ENCODE data around the gene RANBP1. TPM values are rescaled to one million over a fixed set of nuclear protein-coding genes. Genes with fewer than 3 reads are reported as not detected.

The RANBP1 gene
- total and polyA plus RNA-seq, 2 of the 13 experiments (the other 11 are each of a cell fraction or from before 2014, with no cell fraction given) = 181 to 492 TPM

DNA sequence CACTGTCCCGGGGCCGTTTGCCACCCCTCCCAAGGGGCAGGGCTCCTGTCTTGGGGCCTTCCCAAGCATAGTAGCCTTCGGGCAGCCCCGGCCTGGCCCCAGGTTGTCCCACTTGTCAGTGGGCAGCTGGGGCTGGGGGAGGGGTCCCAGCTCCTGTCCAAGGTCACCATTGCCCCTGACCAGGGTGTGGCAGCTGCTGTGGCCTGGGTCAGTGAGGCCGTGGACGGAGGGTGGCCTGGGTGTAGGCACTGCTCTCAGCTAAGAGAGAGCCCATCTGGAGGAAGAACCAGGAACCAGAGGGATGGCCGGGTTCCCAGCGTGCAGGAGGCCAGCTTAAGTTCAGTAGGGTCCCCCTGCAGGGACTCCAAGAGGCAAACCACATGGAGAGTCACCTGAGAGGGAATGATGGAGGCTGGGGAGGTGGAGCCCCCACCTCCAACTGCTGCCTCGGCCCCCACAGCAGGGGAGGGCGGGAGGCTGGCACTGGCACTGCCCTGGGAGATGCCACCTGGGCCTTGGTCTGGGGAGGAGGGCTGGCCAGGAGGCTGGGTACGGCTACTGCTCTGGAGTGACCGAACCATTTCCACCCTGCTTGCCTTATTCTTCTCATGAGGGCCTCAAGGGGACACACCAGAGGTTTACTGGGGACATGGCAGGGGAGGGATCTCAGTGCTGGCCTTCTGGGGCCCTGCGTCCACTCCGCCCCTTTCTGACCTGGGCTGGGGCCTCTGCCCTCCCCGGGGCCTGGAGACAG is 41.7 kb downstream of the RANBP1 start (continued):
- no peak for TF ChIP-seq GPN1 (CRISPR knock-in tag; IDR thresholded peaks at IDR 0.05; ENCODE audit: borderline replicate concordance)
- no peak for TF ChIP-seq ONECUT2 (CRISPR knock-in tag; IDR thresholded peaks at IDR 0.05)

DNA sequence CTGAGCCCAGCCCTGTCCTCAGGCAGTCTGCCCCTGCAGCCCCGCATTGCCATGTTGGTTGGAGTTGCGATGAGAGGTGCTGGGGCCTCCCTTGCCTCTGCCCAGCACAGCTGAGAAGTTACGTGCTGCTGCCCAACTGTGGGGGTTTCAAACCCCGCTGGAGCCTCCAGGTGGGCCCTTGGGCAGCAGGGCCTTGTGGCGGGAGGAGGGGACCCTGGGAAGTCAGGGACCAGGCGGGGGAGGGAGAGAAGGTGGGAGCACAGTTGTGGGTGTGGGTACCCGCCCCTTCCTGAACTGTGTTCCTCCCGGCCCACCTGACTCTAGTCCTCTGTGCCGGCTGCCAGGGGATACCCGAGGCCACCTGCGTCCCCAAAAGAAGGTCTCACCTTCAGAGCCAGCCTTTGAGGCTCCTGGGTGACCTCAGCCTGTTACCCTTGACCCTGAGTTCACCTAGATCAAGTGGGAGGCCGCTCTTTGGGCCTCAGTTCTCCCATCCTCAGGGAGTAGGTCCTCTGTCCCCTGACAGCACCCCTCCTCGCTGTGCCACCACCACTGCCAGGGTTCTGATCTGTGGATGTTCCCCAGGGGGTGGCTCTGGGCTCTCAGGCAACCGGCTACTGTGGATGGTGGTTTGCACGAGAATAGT is 42.6 kb downstream of the RANBP1 start:
- H3K36me3 ChIP-seq (replicated peaks in 1 of 2; ENCODE audit: control insufficient read depth in 1 of 2, insufficient read depth in 2 of 2, low read length in 2 of 2) = no peaks in the 10 kb centered on the region
- DNase-seq (ENCODE audit: low spot score) (no peak), ATAC-seq (no peak), FAIRE-seq (no peak)
- H2AFZ ChIP-seq (ENCODE audit: low read length) = no peak overlapping the region
- no peak overlapping the region for H3K27ac ChIP-seq (ENCODE audit: extremely low read length, insufficient read depth, low read length)
- peaks cover 11 to 43% of the 10 kb centered on the region in 2 experiments; a peak in 4 of 5 replicates for H3K27me3 ChIP-seq (ENCODE audit: control insufficient read depth in 1 of 2, insufficient read depth in 2 of 2, low read length in 2 of 2)
- POLR2A ChIA-PET = no interaction called here
- H3K4me2 ChIP-seq (ENCODE audit: low read depth, low read length) = no peak overlapping the region
- BruUV-seq (replicated peaks) = no TSS peak
- intact Hi-C loops (cut with micrococcal nuclease; ENCODE audit: unreplicated experiment) = no loop called here
- H3K9ac ChIP-seq (ENCODE audit: insufficient read depth, low read depth, low read length) = no peak overlapping the region
- H3K9me3 ChIP-seq (ENCODE audit: low read length) = no peaks in the 10 kb centered on the region
- H3K4me1 ChIP-seq (ENCODE audit: insufficient read depth, low read length) = no peaks in the 10 kb centered on the region
- TF ChIP-seq ZFP1 (CRISPR knock-in tag; IDR thresholded peaks at IDR 0.05) = no peak
- TF ChIP-seq HOXA9 (CRISPR knock-in tag; IDR thresholded peaks at IDR 0.05; ENCODE audit: borderline replicate concordance) = no peak
- TF ChIP-seq, protein P1, sequence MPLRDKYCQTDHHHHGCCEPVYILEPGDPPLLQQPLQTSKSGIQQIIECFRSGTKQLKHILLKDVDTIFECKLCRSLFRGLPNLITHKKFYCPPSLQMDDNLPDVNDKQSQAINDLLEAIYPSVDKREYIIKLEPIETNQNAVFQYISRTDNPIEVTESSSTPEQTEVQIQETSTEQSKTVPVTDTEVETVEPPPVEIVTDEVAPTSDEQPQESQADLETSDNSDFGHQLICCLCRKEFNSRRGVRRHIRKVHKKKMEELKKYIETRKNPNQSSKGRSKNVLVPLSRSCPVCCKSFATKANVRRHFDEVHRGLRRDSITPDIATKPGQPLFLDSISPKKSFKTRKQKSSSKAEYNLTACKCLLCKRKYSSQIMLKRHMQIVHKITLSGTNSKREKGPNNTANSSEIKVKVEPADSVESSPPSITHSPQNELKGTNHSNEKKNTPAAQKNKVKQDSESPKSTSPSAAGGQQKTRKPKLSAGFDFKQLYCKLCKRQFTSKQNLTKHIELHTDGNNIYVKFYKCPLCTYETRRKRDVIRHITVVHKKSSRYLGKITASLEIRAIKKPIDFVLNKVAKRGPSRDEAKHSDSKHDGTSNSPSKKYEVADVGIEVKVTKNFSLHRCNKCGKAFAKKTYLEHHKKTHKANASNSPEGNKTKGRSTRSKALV (CRISPR knock-in tag; IDR thresholded peaks at IDR 0.05) = no peak
- TF ChIP-seq ZNF556 (CRISPR knock-in tag; IDR thresholded peaks at IDR 0.05; ENCODE audit: borderline replicate concordance) = no peak
- no peak for TF ChIP-seq IRX3 (CRISPR knock-in tag; IDR thresholded peaks at IDR 0.05; ENCODE audit: borderline replicate concordance, low read depth)
- TF ChIP-seq, protein P2, sequence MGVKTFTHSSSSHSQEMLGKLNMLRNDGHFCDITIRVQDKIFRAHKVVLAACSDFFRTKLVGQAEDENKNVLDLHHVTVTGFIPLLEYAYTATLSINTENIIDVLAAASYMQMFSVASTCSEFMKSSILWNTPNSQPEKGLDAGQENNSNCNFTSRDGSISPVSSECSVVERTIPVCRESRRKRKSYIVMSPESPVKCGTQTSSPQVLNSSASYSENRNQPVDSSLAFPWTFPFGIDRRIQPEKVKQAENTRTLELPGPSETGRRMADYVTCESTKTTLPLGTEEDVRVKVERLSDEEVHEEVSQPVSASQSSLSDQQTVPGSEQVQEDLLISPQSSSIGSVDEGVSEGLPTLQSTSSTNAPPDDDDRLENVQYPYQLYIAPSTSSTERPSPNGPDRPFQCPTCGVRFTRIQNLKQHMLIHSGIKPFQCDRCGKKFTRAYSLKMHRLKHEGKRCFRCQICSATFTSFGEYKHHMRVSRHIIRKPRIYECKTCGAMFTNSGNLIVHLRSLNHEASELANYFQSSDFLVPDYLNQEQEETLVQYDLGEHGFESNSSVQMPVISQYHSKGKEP (CRISPR knock-in tag; IDR thresholded peaks at IDR 0.05) = no peak
- TF ChIP-seq PCBP1 (IDR thresholded peaks at IDR 0.05; ENCODE audit: borderline replicate concordance, low read depth, low read length) = no peak
- TF ChIP-seq, protein P3, sequence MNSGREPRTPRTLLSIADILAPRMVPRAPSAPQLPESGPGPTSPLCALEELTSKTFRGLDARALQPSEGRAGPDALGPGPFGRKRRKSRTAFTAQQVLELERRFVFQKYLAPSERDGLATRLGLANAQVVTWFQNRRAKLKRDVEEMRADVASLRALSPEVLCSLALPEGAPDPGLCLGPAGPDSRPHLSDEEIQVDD (CRISPR knock-in tag; IDR thresholded peaks at IDR 0.05; ENCODE audit: borderline replicate concordance) = no peak
- TF ChIP-seq, protein P4, sequence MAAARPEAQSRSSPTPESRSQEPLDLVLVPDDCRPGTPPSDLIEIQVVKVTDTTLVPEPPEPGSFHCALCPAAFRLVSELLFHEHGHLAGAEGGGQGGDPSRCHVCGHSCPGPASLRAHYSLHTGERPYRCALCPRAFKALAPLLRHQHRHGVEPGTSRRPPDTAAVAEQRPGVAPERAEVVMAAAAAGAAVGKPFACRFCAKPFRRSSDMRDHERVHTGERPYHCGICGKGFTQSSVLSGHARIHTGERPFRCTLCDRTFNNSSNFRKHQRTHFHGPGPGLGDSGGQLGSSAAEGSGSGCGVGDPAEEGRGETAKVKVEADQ (CRISPR knock-in tag; IDR thresholded peaks at IDR 0.05; ENCODE audit: borderline replicate concordance) = no peak
- TF ChIP-seq TBP (CRISPR knock-in tag; IDR thresholded peaks at IDR 0.05) = no peak
- no peak for TF ChIP-seq ZNF616 (CRISPR knock-in tag; IDR thresholded peaks at IDR 0.05; ENCODE audit: low read depth)
- CTCF ChIA-PET (ENCODE audit: low intra/inter-chr PET ratio, low total read pairs) = interaction anchor here (0.7 to 4.1 kb wide), 2 partner anchors 80 to 127 kb away, joined by 3 to 28 read pairs; no protein-coding TSS in a partner anchor
- in situ Hi-C loops (cut with HindIII; ENCODE audit: extremely low pct_ligation_motif_present, low pct_unique_long_range_greater_than_20kb) = loop anchor here (5.0 to 25.0 kb wide), 3 partner anchors 76 to 1196 kb away; no protein-coding TSS in a partner anchor
- no peaks in the 10 kb centered on the region for H3K79me2 ChIP-seq (ENCODE audit: insufficient read depth, low read length)
- 0% methylated on average over 4 of the region's 15 CpGs for WGBS (ENCODE audit: low lambda C conversion rate)
- H4K20me1 ChIP-seq (ENCODE audit: insufficient read depth, low read length) = no peaks in the 10 kb centered on the region
- H3K4me3 ChIP-seq (replicated peaks in 1 of 3; ENCODE audit: insufficient read depth in 1 of 3, low read depth in 2 of 3, low read length in 3 of 3) = no peak overlapping the region
